Activated CD8-positive, alpha-beta memory T cell treated with anti-CD3 and anti-CD28 coated beads, Interleukin-2, amount 50 U/mL, for 24 hours (primary cell): ENCODE measurements around the gene SMIM11.
"Not testable (repeated sequence)": the region's sequence is repeated elsewhere in the genome, so short reads cannot be mapped to it uniquely, and the experiment has no call there.

Experiments used
- DNase-seq: peaks from one replicate; pipeline ENCODE4 v3.0.0-alpha.2; 2020; ENCODE audit errors: extremely low read depth

Gene SMIM11

GRCh38 chr21:34374940-34375618 is at the start of gene SMIM11:
Gene SMIM11, plus strand, starts transcription at chr21:34375507. Its CDS starts 3,998 bp downstream, at chr21:34379505.
- not testable (repeated sequence) for DNase-seq

GRCh38 chr21:34330055-34330454 is 45.3 kb upstream of the SMIM11 start:
- DNase-seq, result no peak

- no peak for DNase-seq
Measured at GRCh38 chr21:34331726-34332125, 43.6 kb upstream of the SMIM11 start.

- DNase-seq, result no peak
Measured at GRCh38 chr21:34332347-34332746, 43.0 kb upstream of the SMIM11 start.

GRCh38 chr21:34333121-34333739 is 42.1 kb upstream of the SMIM11 start:
- no peak for DNase-seq

GRCh38 chr21:34335316-34335715 is 40.0 kb upstream of the SMIM11 start:
- no peak for DNase-seq

- DNase-seq, result no peak
Measured at GRCh38 chr21:34336245-34336644, 39.1 kb upstream of the SMIM11 start.

- no peak for DNase-seq
Measured at GRCh38 chr21:34336756-34337391, 38.4 kb upstream of the SMIM11 start.

- DNase-seq, result no peak
Measured at GRCh38 chr21:34337741-34338140, 37.6 kb upstream of the SMIM11 start.

GRCh38 chr21:34338226-34338625 is 37.1 kb upstream of the SMIM11 start:
- no peak for DNase-seq

- DNase-seq, result no peak
Measured at GRCh38 chr21:34340061-34340460, 35.2 kb upstream of the SMIM11 start.

- no peak for DNase-seq
Measured at GRCh38 chr21:34342476-34342875, 32.8 kb upstream of the SMIM11 start.

- no peak for DNase-seq
Measured at GRCh38 chr21:34343347-34343746, 32.0 kb upstream of the SMIM11 start.

GRCh38 chr21:34343838-34344381 is 31.4 kb upstream of the SMIM11 start:
- DNase-seq, result no peak

- DNase-seq, result no peak
Measured at GRCh38 chr21:34344584-34344983, 30.7 kb upstream of the SMIM11 start.

GRCh38 chr21:34345091-34345871 is 30.0 kb upstream of the SMIM11 start:
- no peak for DNase-seq

- DNase-seq, result no peak
Measured at GRCh38 chr21:34345892-34346291, 29.4 kb upstream of the SMIM11 start.

- no peak for DNase-seq
Measured at GRCh38 chr21:34348890-34349519, 26.3 kb upstream of the SMIM11 start.

- peak; percentile 5 for DNase-seq
Measured at GRCh38 chr21:34351786-34352241, 23.5 kb upstream of the SMIM11 start.

- DNase-seq, result no peak
Measured at GRCh38 chr21:34352556-34352955, 22.8 kb upstream of the SMIM11 start.

- DNase-seq, result no peak
Measured at GRCh38 chr21:34353182-34353581, 22.1 kb upstream of the SMIM11 start.
